Measurements from ENCODE around the gene YIF1B.
A peak's percentile ranks its signal among the peaks of the same experiment; 100 is the strongest.

The YIF1B gene

DNA sequence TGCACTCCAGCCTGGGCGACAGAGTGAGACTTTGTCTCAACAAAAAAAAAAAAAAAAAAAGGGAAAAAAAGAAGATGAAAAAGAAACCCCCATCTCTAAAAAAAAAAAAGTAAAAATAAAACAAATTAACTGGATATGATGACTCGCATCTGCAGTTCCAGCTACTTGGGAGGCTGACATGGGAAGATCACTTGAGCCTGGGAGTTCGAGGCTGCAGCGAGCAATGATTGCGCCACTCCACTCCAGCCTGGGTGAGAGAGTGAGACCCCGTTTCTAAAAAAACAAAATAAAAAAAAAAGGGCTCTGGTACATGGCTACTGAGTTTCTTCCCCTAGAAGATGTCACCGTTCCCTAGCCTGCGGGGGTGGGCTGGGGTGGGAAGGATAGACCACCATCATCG is 17.5 kb upstream of the YIF1B start:
- DNase-seq: peak; percentile 32

DNA sequence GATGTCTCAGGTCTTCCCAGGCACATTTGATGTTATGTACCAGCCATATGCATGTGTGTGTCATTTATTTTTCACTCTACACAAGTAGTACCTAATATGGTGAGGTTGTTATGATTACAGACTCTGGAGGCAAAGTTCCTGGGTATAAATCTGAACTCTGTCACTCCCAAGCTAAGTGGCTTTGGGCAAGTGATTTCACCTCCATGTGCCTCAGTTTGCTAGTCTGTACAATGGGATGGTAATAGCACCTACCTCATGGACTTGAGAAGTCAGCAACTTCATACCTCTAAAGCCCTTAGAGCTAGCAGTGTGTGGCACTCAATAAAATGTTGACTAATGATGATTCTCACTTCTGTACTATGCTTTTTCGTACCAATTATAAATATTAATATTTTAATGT is 16.0 kb upstream of the YIF1B start:
- no peak for DNase-seq

- no peak for DNase-seq
Observed at GRCh38 chr19:38329651-38330050, 13.9 kb upstream of the YIF1B start.

- no peak for DNase-seq
Observed at GRCh38 chr19:38326591-38326990, 10.8 kb upstream of the YIF1B start.

DNA sequence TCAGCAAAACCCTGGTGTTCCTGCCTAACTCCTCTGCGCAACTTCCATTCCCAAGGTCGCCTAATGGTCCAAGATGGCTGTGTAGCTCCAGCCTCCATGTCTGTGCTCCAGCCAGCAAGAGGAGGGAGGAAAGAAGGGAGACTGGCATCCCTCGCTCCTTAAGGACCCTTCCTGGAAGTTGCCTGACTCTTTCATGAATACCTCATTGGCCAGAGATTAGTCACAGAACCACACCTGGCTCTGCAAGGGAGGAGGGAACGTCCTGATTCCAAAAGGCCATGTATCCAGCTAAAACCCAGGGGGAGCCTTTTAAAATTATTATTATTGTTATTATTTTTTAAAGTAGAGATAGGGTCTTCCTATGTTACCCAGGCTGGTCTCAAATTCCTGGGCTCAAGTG is 8.7 kb upstream of the YIF1B start:
- no peak for DNase-seq

DNA sequence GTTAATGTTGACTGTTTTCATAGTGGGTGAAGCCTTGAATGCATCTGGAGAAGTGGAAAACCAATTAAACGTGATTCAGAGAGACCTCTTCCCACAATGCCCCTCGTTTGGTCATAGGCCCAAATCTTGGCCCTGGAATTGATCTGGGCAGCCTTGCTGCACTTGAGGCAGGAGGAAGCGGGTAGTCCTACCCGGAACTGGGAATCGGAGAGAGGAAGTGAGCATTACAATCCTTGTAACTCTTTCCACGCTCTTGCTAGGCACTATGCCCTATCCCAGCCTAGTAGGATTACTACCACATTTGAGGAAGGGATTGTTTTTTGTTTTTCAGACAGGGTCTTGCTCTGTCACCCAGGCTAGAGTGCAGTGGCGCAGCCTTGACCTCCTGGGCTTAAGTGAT is 7.5 kb upstream of the YIF1B start:
- DNase-seq: no peak

DNA sequence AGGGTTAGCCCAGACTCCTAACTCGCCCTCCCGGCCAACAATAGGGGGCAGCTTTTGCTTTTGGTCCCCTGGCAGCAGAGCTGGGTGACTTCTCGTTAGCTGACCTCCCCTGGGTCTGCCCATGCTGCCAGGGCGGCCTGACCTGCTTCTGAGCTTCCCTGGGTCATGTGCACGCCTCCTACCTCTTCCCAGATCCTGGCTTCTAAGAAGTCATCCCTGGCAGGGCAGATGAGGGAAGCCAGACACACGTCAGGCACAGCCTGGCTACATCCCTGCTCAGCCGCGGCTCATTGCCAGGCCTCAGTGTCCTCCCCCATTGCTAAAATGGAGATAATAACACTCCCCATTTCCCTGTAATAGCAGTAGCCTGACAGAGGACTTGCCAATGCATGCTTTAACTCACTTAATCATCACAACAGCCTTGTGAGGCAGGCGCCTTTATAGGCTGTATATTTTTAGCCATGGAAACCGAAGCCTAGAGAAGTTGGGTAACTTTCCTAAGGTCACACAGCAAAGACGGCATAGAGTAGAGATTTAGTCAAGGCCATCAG is 6.0 kb upstream of the YIF1B start:
- peak; percentile 16 for DNase-seq

DNA sequence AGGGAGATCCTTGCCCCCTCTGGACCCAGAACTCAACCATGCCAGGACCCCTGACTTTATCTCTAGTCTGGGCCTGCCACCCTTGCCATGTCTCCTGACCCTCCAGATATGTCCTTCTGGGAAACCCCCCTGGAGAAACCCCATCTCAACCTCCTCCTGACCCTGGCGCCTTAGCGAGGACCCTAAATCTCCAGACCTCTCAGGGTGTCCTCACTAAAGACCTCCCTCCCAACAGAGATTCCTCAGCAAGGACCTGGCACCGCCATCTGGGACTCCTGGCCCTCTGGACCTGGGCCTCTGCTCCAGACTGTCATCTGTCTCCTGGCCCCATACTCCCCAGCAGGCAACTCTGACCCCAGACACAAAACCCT is 5.2 kb upstream of the YIF1B start:
- no peak for DNase-seq

- DNase-seq: peak; percentile 30
Observed at GRCh38 chr19:38319421-38320258, 3.9 kb upstream of the YIF1B start, which contains the start of gene KCNK6. TSS of gene KCNK6 (plus strand) at chr19:38319845. CDS start at chr19:38319951, 106 bp downstream.

GRCh38 chr19:38318660-38319059 is 2.9 kb upstream of the YIF1B start:
- DNase-seq: no peak

GRCh38 chr19:38317104-38317612 is 1.4 kb upstream of the YIF1B start:
- DNase-seq: no peak

- DNase-seq: no peak
Observed at GRCh38 chr19:38316477-38317067, 825 bp upstream of the YIF1B start.

- no peak for DNase-seq
Observed at GRCh38 chr19:38310986-38311385, 4.8 kb downstream of the YIF1B start.

DNA sequence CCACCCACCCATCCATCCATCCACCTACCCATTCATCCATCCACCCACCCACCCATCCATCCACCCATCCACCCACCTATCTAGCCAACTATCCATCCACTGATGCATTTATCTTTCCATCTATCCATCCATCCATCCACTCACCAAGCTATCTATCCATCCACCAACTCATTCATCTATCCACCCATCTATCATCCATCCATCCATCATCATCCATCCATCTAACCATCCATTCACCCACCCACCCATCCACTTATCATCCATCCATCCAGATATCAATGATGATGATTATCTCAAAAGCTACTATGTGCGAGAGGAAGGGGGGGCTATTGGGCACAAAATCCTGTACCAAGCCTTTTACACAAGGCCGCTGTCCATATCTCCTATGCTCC is 5.5 kb downstream of the YIF1B start:
- no peak for DNase-seq

DNA sequence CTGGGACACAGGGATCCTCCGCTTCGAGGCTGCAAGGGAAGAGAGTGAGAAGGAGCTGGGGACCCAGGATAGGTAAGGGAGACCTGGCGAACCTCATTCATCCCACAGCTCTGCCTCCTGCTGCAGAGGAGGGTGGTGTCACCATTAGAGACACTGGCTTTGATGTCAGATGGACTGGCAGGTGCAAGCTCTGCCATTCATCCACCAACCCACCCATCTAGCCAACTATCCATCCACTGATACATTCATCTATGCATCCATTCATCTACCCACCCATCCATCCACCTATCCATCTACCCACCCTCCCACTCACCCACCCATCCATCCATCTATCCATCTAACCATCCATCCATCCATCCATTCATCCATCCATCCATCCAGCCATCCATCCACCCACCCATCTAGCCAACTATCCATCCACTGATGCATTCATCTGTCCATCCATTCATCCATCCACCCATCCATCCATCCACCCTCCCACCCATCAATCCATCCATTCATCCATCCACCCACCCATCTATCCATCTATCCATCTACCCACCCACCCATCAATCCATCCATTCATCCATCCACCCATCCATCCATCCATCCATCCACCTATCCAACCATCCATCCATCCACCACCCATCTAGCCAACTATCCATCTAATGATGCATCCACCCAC is 6.0 kb downstream of the YIF1B start:
- DNase-seq: no peak

- no peak for DNase-seq
Observed at GRCh38 chr19:38308926-38309614, 6.7 kb downstream of the YIF1B start.

- no peak for DNase-seq
Observed at GRCh38 chr19:38308006-38308766, 7.6 kb downstream of the YIF1B start.

DNA sequence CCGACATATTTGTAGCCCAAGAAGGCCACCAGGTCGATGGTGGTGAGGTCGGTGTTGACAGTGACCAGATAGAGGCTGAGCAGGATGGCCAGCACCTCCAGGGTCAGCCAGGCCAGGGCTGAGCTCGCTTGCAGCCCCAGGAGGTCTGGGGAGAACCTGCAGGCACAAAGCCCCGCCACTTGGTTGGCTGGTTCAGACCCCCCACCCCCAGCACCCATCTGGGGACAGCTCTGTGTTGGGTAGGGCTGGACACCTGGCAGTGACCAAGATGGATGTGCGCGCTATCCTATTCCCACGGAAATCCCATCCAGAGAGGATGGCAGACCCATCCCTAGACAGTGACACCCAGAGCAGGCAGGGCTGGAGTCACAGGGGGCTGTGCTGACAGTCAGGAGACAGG is 8.2 kb downstream of the YIF1B start:
- DNase-seq: no peak

GRCh38 chr19:38307076-38307475 is 8.7 kb downstream of the YIF1B start:
- no peak for DNase-seq

GRCh38 chr19:38306236-38306635 is 9.5 kb downstream of the YIF1B start:
- no peak for DNase-seq

DNA sequence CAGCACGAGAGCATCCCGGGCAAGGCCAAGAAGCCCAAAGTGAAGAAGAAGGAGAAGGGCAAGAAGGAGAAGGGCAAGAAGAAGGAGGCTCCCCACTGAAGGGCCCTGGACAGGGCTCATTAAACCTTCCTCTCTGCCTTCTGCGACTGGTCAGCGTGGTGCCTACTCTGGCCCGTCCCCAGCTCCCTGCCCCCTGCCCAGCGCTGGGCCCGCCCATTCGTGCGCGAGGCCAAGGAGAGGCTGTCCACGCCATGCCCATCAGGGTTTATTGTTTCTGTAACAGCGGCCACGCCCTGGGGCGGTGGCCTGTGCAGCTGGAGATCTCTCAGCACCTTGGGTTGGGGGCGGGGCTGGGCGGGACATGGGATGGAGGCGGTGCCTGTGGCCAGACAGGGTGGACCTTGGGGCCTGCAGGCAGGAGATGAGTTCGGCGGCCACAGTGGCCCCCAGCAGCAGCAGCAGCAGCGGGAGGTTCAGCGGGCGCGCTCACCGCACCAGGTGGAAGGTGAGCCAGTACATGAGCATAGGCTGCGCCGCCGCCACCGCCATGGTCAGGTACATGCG is 10.8 kb downstream of the YIF1B start:
- DNase-seq: no peak
